Right lung (tissue), 5 donors: ENCODE data around the gene QRFP. TPM values are rescaled to one million over a fixed set of nuclear protein-coding genes. Genes with fewer than 3 reads are reported as not detected.

Experiments used
- DNase-seq, 2 donors: peaks; one replicate each; pipeline ENCODE4 v3.0.0-alpha.2; 2013
- polyA plus RNA-seq, 5 donors: library from polyadenylated mRNA; unstranded; fragments of 120-200 nt; gene quantifications; one replicate each; pipeline versions ENCODE4 v1.2.1 to v1.2.3, GENCODE V29; 2013; ENCODE audit warnings: inconsistent platforms in 1 of 5, low replicate concordance in 1 of 5; ENCODE audit not compliant: insufficient read length in 5 of 5, insufficient read depth in 1 of 5

Gene QRFP
- polyA plus RNA-seq, 5 donors = 0.25 to 0.46 (median 0.37) TPM

- DNase-seq = no peak
These were observed 4.7 kb downstream of the QRFP start for GRCh38 chr9:130891688-130892476.

- DNase-seq = no peak
These were observed 5.5 kb downstream of the QRFP start for GRCh38 chr9:130890870-130891687.

- no peak for DNase-seq
These were observed 6.5 kb downstream of the QRFP start for GRCh38 chr9:130890124-130890523.

GRCh38 chr9:130888146-130888885, 8.3 kb downstream of the QRFP start:
- no peak for DNase-seq

GRCh38 chr9:130887494-130888144, 9.0 kb downstream of the QRFP start:
- DNase-seq = no peak

GRCh38 chr9:130886981-130887380, 9.6 kb downstream of the QRFP start:
- no peak for DNase-seq

- DNase-seq = no peak
These were observed 10.9 kb downstream of the QRFP start for GRCh38 chr9:130885484-130886375.

- DNase-seq = no peak
These were observed 11.8 kb downstream of the QRFP start for GRCh38 chr9:130884542-130885483.

GRCh38 chr9:130884111-130884531, 12.5 kb downstream of the QRFP start:
- DNase-seq = no peak

- no peak for DNase-seq
These were observed 13.1 kb downstream of the QRFP start for GRCh38 chr9:130883479-130883878.

- DNase-seq = no peak
These were observed 13.9 kb downstream of the QRFP start for GRCh38 chr9:130882696-130883225.

GRCh38 chr9:130881516-130881915, 15.1 kb downstream of the QRFP start:
- DNase-seq = no peak

GRCh38 chr9:130880599-130881220, 15.9 kb downstream of the QRFP start:
- no peak for DNase-seq

- no peak for DNase-seq
These were observed 16.7 kb downstream of the QRFP start for GRCh38 chr9:130879863-130880411.

- no peak for DNase-seq
These were observed 18.3 kb downstream of the QRFP start for GRCh38 chr9:130878295-130878694.

- no peak for DNase-seq
These were observed 19.3 kb downstream of the QRFP start for GRCh38 chr9:130877300-130877699.

- DNase-seq = no peak
These were observed 21.8 kb downstream of the QRFP start for GRCh38 chr9:130874783-130875182.

- DNase-seq = no peak
These were observed 22.6 kb downstream of the QRFP start for GRCh38 chr9:130873966-130874365.
